ENCODE results near the gene PRL.

Gene PRL

DNA sequence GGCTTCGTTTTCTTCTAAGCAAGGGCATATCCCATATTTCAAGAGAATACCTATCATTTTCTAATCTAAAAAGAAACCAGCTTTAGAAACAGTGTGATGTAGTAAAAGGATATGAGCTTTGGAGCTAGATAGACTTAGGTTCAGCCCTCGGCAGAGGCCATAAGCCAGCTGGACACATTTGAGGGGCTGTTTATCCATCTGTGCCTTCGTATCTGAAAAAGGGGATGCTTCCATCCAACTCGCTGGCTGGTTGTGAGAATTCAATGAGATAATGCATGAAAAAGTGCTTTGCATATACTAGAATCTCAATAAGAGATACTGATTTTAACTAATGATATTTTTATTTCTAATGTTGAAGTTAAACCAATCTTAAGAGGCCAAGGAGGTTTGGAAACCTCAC lies 58.0 kb downstream of the PRL start (continued):
- TF ChIP-seq, protein P1, sequence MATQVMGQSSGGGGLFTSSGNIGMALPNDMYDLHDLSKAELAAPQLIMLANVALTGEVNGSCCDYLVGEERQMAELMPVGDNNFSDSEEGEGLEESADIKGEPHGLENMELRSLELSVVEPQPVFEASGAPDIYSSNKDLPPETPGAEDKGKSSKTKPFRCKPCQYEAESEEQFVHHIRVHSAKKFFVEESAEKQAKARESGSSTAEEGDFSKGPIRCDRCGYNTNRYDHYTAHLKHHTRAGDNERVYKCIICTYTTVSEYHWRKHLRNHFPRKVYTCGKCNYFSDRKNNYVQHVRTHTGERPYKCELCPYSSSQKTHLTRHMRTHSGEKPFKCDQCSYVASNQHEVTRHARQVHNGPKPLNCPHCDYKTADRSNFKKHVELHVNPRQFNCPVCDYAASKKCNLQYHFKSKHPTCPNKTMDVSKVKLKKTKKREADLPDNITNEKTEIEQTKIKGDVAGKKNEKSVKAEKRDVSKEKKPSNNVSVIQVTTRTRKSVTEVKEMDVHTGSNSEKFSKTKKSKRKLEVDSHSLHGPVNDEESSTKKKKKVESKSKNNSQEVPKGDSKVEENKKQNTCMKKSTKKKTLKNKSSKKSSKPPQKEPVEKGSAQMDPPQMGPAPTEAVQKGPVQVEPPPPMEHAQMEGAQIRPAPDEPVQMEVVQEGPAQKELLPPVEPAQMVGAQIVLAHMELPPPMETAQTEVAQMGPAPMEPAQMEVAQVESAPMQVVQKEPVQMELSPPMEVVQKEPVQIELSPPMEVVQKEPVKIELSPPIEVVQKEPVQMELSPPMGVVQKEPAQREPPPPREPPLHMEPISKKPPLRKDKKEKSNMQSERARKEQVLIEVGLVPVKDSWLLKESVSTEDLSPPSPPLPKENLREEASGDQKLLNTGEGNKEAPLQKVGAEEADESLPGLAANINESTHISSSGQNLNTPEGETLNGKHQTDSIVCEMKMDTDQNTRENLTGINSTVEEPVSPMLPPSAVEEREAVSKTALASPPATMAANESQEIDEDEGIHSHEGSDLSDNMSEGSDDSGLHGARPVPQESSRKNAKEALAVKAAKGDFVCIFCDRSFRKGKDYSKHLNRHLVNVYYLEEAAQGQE (tag by site-specific recombination; IDR thresholded peaks at IDR 0.05), result no peak
- TF ChIP-seq, protein P2, sequence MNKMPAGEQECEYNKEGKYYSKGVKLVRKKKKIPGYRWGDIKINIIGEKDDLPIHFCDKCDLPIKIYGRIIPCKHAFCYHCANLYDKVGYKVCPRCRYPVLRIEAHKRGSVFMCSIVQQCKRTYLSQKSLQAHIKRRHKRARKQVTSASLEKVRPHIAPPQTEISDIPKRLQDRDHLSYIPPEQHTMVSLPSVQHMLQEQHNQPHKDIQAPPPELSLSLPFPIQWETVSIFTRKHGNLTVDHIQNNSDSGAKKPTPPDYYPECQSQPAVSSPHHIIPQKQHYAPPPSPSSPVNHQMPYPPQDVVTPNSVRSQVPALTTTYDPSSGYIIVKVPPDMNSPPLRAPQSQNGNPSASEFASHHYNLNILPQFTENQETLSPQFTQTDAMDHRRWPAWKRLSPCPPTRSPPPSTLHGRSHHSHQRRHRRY (tag by site-specific recombination; IDR thresholded peaks at IDR 0.05), result no peak
- TF ChIP-seq ZNF677 (tag by site-specific recombination; IDR thresholded peaks at IDR 0.05), result no peak
- TF ChIP-seq ZNF292 (tag by site-specific recombination; IDR thresholded peaks at IDR 0.05; ENCODE audit: borderline replicate concordance, low read depth), result no peak
- TF ChIP-seq ZNF585B (tag by site-specific recombination; IDR thresholded peaks at IDR 0.05), result no peak
- TF ChIP-seq ZNF560 (tag by site-specific recombination; IDR thresholded peaks at IDR 0.05; ENCODE audit: borderline replicate concordance), result no peak
- no peak for TF ChIP-seq ZNF654 (tag by site-specific recombination; IDR thresholded peaks at IDR 0.05; ENCODE audit: low read depth)
- no peak for TF ChIP-seq ZNF777 (tag by site-specific recombination; IDR thresholded peaks at IDR 0.05; ENCODE audit: borderline replicate concordance)
- TF ChIP-seq ZNF571 (tag by site-specific recombination; IDR thresholded peaks at IDR 0.05), result no peak
- TF ChIP-seq, protein P3, sequence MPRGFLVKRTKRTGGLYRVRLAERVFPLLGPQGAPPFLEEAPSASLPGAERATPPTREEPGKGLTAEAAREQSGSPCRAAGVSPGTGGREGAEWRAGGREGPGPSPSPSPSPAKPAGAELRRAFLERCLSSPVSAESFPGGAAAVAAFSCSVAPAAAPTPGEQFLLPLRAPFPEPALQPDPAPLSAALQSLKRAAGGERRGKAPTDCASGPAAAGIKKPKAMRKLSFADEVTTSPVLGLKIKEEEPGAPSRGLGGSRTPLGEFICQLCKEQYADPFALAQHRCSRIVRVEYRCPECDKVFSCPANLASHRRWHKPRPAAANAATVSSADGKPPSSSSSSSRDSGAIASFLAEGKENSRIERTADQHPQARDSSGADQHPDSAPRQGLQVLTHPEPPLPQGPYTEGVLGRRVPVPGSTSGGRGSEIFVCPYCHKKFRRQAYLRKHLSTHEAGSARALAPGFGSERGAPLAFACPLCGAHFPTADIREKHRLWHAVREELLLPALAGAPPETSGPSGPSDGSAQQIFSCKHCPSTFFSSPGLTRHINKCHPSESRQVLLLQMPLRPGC (tag by site-specific recombination; IDR thresholded peaks at IDR 0.05), result no peak
- no peak for TF ChIP-seq ZNF664 (tag by site-specific recombination; IDR thresholded peaks at IDR 0.05)
- no peak for TF ChIP-seq ZNF23 (tag by site-specific recombination; IDR thresholded peaks at IDR 0.05; ENCODE audit: borderline replicate concordance)

DNA sequence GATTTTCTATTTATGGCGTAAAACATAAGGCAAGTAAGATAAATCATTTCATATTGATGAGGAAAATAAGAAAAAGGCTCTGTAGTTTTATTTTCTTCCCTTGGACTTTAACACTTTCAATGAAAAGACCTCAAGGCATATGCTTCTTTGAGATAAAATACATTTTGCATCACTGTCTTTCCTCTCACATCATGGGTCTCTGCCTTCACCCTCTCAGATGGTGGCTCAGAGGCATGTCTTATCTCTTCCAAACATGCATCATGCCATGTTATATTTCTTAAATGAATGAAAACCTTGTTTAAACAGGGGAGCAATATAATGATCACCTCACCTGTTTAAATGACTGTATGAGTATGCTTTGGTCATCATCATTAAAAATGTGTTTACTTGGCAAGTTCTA lies 59.3 kb downstream of the PRL start:
- Histone ChIP-seq H3K4me3 (ENCODE audit: low read depth, low read length) (no peak overlapping the region), H3K9me3 (ENCODE audit: control insufficient read depth, insufficient read depth, low read depth, low read length) (no peaks in the 10 kb centered on the region), H3K36me3 (ENCODE audit: control insufficient read depth in 2 of 2, insufficient read depth in 1 of 2, low read length in 2 of 2) (no peaks in the 10 kb centered on the region), H3K4me1 (ENCODE audit: control insufficient read depth, insufficient read depth, low read length) (no peaks in the 10 kb centered on the region; the same call in 1 of the 2 replicates), H3K27ac (ENCODE audit: extremely low read depth, low read depth, low read length) (no peak overlapping the region)
- TF ChIP-seq EGR2 (tag by site-specific recombination; IDR thresholded peaks at IDR 0.05; ENCODE audit: low read depth) (no peak), IKZF3 (tag by site-specific recombination; IDR thresholded peaks at IDR 0.05) (no peak), OVOL3 (tag by site-specific recombination; IDR thresholded peaks at IDR 0.05) (no peak), SCRT2 (tag by site-specific recombination; IDR thresholded peaks at IDR 0.05) (no peak), YY1 (tag by site-specific recombination; IDR thresholded peaks at IDR 0.05) (no peak), ZNF223 (tag by site-specific recombination; IDR thresholded peaks at IDR 0.05) (no peak), REPIN1 (tag by site-specific recombination; IDR thresholded peaks at IDR 0.05; ENCODE audit: low read depth) (no peak), ZNF660 (tag by site-specific recombination; IDR thresholded peaks at IDR 0.05) (no peak), MYNN (tag by site-specific recombination; IDR thresholded peaks at IDR 0.05; ENCODE audit: borderline replicate concordance) (no peak), ZNF510 (tag by site-specific recombination; IDR thresholded peaks at IDR 0.05; ENCODE audit: insufficient replicate concordance) (no peak), ZNF701 (tag by site-specific recombination; IDR thresholded peaks at IDR 0.05) (no peak), KLF9 (tag by site-specific recombination; IDR thresholded peaks at IDR 0.05; ENCODE audit: low read depth) (no peak)
- TF ChIP-seq, protein P4, sequence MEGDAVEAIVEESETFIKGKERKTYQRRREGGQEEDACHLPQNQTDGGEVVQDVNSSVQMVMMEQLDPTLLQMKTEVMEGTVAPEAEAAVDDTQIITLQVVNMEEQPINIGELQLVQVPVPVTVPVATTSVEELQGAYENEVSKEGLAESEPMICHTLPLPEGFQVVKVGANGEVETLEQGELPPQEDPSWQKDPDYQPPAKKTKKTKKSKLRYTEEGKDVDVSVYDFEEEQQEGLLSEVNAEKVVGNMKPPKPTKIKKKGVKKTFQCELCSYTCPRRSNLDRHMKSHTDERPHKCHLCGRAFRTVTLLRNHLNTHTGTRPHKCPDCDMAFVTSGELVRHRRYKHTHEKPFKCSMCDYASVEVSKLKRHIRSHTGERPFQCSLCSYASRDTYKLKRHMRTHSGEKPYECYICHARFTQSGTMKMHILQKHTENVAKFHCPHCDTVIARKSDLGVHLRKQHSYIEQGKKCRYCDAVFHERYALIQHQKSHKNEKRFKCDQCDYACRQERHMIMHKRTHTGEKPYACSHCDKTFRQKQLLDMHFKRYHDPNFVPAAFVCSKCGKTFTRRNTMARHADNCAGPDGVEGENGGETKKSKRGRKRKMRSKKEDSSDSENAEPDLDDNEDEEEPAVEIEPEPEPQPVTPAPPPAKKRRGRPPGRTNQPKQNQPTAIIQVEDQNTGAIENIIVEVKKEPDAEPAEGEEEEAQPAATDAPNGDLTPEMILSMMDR (tag by site-specific recombination; IDR thresholded peaks at IDR 0.05), result no peak
- TF ChIP-seq, protein P5, sequence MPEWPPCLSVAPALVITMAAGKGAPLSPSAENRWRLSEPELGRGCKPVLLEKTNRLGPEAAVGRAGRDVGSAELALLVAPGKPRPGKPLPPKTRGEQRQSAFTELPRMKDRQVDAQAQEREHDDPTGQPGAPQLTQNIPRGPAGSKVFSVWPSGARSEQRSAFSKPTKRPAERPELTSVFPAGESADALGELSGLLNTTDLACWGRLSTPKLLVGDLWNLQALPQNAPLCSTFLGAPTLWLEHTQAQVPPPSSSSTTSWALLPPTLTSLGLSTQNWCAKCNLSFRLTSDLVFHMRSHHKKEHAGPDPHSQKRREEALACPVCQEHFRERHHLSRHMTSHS (tag by site-specific recombination; IDR thresholded peaks at IDR 0.05), result no peak
- TF ChIP-seq, protein P6, sequence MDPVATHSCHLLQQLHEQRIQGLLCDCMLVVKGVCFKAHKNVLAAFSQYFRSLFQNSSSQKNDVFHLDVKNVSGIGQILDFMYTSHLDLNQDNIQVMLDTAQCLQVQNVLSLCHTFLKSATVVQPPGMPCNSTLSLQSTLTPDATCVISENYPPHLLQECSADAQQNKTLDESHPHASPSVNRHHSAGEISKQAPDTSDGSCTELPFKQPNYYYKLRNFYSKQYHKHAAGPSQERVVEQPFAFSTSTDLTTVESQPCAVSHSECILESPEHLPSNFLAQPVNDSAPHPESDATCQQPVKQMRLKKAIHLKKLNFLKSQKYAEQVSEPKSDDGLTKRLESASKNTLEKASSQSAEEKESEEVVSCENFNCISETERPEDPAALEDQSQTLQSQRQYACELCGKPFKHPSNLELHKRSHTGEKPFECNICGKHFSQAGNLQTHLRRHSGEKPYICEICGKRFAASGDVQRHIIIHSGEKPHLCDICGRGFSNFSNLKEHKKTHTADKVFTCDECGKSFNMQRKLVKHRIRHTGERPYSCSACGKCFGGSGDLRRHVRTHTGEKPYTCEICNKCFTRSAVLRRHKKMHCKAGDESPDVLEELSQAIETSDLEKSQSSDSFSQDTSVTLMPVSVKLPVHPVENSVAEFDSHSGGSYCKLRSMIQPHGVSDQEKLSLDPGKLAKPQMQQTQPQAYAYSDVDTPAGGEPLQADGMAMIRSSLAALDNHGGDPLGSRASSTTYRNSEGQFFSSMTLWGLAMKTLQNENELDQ (tag by site-specific recombination; IDR thresholded peaks at IDR 0.05; ENCODE audit: low read depth), result no peak
- ChIA-PET POLR2A (no interaction called here), CTCF (no interaction called here)

Measured in HEK293 (cell line).